ENCODE results near the gene HIC2. TPM values are rescaled to one million over a fixed set of nuclear protein-coding genes. Genes with fewer than 3 reads are reported as not detected.
"Not testable (repeated sequence)": the region's sequence is repeated elsewhere in the genome, so short reads cannot be mapped to it uniquely, and the experiment has no call there.

Gene HIC2
- total RNA-seq: 1.8 and 3.2 TPM in 2 replicates

GRCh38 chr22:21417227-21417746 lies at the start of gene HIC2:
HIC2 (plus strand) TSS chr22:21417371; CDS start chr22:21442832, 25,461 bp downstream.
- not testable (repeated sequence) for H3K36me3 ChIP-seq (ENCODE audit: control insufficient read depth, insufficient read depth, low read length); H3K4me3 ChIP-seq (ENCODE audit: low read depth, low read length); H3K27me3 ChIP-seq (ENCODE audit: control insufficient read depth, insufficient read depth, low read length); FAIRE-seq; DNase-seq (ENCODE audit: low read depth)

GRCh38 chr22:21368603-21369310 lies 48.4 kb upstream of the HIC2 start:
- not testable (repeated sequence) for FAIRE-seq; H3K4me3 ChIP-seq (ENCODE audit: low read depth, low read length); DNase-seq (ENCODE audit: low read depth); H3K36me3 ChIP-seq (ENCODE audit: control insufficient read depth, insufficient read depth, low read length); H3K27me3 ChIP-seq (ENCODE audit: control insufficient read depth, insufficient read depth, low read length)

- DNase-seq (ENCODE audit: low read depth); H3K4me3 ChIP-seq (ENCODE audit: low read depth, low read length); H3K27me3 ChIP-seq (ENCODE audit: control insufficient read depth, insufficient read depth, low read length); H3K36me3 ChIP-seq (ENCODE audit: control insufficient read depth, insufficient read depth, low read length); FAIRE-seq: not testable (repeated sequence)
Observed at GRCh38 chr22:21375880-21376279, 41.3 kb upstream of the HIC2 start.

GRCh38 chr22:21383701-21384467 lies 33.3 kb upstream of the HIC2 start, which contains the start of gene RIMBP3B:
RIMBP3B (plus strand) TSS chr22:21383751; CDS start chr22:21383859, 108 bp downstream.
- not testable (repeated sequence) for H3K27me3 ChIP-seq (ENCODE audit: control insufficient read depth, insufficient read depth, low read length); FAIRE-seq; DNase-seq (ENCODE audit: low read depth); H3K36me3 ChIP-seq (ENCODE audit: control insufficient read depth, insufficient read depth, low read length); H3K4me3 ChIP-seq (ENCODE audit: low read depth, low read length)

- not testable (repeated sequence) for H3K36me3 ChIP-seq (ENCODE audit: control insufficient read depth, insufficient read depth, low read length); H3K27me3 ChIP-seq (ENCODE audit: control insufficient read depth, insufficient read depth, low read length); DNase-seq (ENCODE audit: low read depth); H3K4me3 ChIP-seq (ENCODE audit: low read depth, low read length); FAIRE-seq
Observed at GRCh38 chr22:21384468-21385357, 32.5 kb upstream of the HIC2 start.

- FAIRE-seq; H3K4me3 ChIP-seq (ENCODE audit: low read depth, low read length); H3K27me3 ChIP-seq (ENCODE audit: control insufficient read depth, insufficient read depth, low read length); DNase-seq (ENCODE audit: low read depth); H3K36me3 ChIP-seq (ENCODE audit: control insufficient read depth, insufficient read depth, low read length): not testable (repeated sequence)
Observed at GRCh38 chr22:21389480-21389879, 27.7 kb upstream of the HIC2 start.

- FAIRE-seq; DNase-seq (ENCODE audit: low read depth): not testable (repeated sequence)
Observed at GRCh38 chr22:21390013-21390412, 27.2 kb upstream of the HIC2 start.

GRCh38 chr22:21394613-21395012 lies 22.6 kb upstream of the HIC2 start:
- not testable (repeated sequence) for DNase-seq (ENCODE audit: low read depth); H3K27me3 ChIP-seq (ENCODE audit: control insufficient read depth, insufficient read depth, low read length); H3K36me3 ChIP-seq (ENCODE audit: control insufficient read depth, insufficient read depth, low read length); H3K4me3 ChIP-seq (ENCODE audit: low read depth, low read length); FAIRE-seq

More at GRCh38 chr22:21390013-21390412, 27.2 kb upstream of the HIC2 start:
- not testable (repeated sequence) for H3K36me3 ChIP-seq (ENCODE audit: control insufficient read depth, insufficient read depth, low read length); H3K4me3 ChIP-seq (ENCODE audit: low read depth, low read length); H3K27me3 ChIP-seq (ENCODE audit: control insufficient read depth, insufficient read depth, low read length)

GRCh38 chr22:21401197-21401969 lies 15.8 kb upstream of the HIC2 start:
- DNase-seq (ENCODE audit: low read depth); H3K4me3 ChIP-seq (ENCODE audit: low read depth, low read length); H3K36me3 ChIP-seq (ENCODE audit: control insufficient read depth, insufficient read depth, low read length); H3K27me3 ChIP-seq (ENCODE audit: control insufficient read depth, insufficient read depth, low read length); FAIRE-seq: not testable (repeated sequence)

- H3K27me3 ChIP-seq (ENCODE audit: control insufficient read depth, insufficient read depth, low read length); DNase-seq (ENCODE audit: low read depth); H3K4me3 ChIP-seq (ENCODE audit: low read depth, low read length); FAIRE-seq; H3K36me3 ChIP-seq (ENCODE audit: control insufficient read depth, insufficient read depth, low read length): not testable (repeated sequence)
Observed at GRCh38 chr22:21402763-21403314, 14.3 kb upstream of the HIC2 start.

GRCh38 chr22:21407139-21407538 lies 10.0 kb upstream of the HIC2 start:
- not testable (repeated sequence) for DNase-seq (ENCODE audit: low read depth); H3K36me3 ChIP-seq (ENCODE audit: control insufficient read depth, insufficient read depth, low read length); H3K4me3 ChIP-seq (ENCODE audit: low read depth, low read length); H3K27me3 ChIP-seq (ENCODE audit: control insufficient read depth, insufficient read depth, low read length); FAIRE-seq

- DNase-seq (ENCODE audit: low read depth); FAIRE-seq; H3K4me3 ChIP-seq (ENCODE audit: low read depth, low read length); H3K27me3 ChIP-seq (ENCODE audit: control insufficient read depth, insufficient read depth, low read length); H3K36me3 ChIP-seq (ENCODE audit: control insufficient read depth, insufficient read depth, low read length): not testable (repeated sequence)
Observed at GRCh38 chr22:21407792-21408191, 9.4 kb upstream of the HIC2 start.

- not testable (repeated sequence) for DNase-seq (ENCODE audit: low read depth)
Observed at GRCh38 chr22:21416375-21416774, 796 bp upstream of the HIC2 start.

More at GRCh38 chr22:21416375-21416774, 796 bp upstream of the HIC2 start:
- not testable (repeated sequence) for H3K27me3 ChIP-seq (ENCODE audit: control insufficient read depth, insufficient read depth, low read length); H3K4me3 ChIP-seq (ENCODE audit: low read depth, low read length); H3K36me3 ChIP-seq (ENCODE audit: control insufficient read depth, insufficient read depth, low read length); FAIRE-seq
